NCI-H1436 (cell line): ENCODE data around the gene MBOAT7.
"Not testable (repeated sequence)": the region's sequence is repeated elsewhere in the genome, so short reads cannot be mapped to it uniquely, and the experiment has no call there.

ENCODE experiments used
- DNase-seq: peaks from one replicate; lab custom pipeline; 2025; lab: John Stamatoyannopoulos, UW

The MBOAT7 gene

DNA sequence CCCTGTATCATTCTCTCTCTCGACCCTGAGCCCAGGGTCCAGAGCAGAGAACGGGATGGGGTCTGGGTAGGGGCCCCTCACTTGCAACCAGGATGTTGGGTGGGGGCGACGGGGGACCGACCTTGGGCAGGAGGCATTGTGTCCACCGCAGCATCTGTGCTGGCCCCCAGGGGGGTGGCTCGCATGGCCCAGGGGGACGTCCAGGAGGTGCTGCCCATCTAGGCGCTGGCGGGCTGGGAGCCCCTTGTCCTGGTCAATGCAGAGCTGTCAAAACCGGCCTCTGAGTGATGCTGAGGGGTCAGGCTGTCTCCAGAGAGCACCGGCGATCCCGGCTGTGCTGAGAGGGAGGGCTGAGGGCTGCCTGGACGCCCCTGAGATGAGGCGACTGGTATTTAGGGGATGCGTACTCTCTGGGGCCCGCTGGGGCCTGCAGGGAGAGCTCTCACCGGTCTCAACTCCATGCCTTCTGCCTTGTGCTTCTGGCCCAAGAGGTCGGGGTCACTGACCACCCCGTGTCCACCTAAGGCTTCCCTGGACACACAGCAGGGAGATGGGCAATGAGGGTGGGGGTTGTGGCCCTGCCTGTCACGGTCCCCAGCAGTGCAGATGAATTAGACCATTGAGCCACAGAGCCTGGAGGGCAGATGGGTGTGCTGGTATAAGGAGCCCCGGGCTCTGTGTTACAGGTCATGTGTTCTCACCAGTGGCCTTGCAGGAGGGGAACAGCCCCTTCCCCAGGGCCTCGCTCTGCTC lies 19.9 kb upstream of the MBOAT7 start:
- DNase-seq = no peak

DNA sequence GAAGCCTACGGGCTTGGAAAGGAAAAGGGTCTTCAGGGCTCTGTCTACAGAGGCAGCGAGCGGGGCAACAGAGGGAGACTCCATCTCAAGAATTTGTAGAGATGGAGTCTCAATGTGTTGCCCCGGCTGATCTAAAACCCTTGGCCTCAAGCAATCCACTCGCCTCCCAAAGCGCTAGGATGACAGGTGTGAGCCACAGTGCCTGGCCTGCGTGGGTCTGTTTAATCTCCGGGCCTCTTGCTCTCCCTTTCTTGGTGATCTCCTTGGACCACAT lies 19.3 kb upstream of the MBOAT7 start:
- DNase-seq = no peak

DNA sequence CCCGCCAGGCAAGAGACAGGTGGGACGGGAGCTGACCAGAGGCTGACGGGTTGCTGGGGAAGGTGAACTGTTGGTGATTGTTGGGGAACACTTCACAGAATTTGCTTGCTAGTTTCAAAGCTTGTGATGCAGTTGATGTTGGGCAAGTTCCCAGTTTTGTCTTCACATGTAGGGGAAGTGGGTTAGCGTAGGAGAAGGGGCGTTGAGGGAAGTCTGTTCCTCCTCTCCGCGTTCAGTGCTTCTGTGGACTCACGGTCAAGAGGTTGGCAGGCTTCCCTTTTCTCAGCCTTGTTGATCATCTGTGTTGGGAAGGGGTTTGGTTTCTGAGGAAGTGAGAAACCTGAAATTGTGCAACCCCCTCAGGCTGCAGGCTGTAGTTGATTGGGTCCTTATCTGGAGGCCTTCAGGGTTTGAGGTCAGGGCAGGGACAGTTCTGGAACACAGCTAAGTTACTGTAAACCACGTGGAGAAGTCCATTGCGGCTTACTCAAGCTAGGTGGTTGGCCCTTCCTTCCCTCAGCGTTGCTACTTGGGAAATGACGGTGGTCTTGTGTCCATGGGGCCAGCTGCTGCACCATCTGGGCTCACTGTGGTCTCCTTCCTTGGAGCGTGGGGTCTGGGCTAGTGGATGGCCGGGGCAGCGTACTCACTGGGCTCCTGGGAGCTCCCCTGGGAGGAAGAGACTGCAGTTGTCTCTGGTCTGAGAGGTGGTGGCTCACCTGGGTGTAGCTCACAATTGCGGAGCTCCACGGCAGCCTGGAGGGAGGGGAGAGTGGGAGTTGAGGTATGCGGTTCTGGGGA lies 18.8 kb upstream of the MBOAT7 start:
- no peak for DNase-seq

DNA sequence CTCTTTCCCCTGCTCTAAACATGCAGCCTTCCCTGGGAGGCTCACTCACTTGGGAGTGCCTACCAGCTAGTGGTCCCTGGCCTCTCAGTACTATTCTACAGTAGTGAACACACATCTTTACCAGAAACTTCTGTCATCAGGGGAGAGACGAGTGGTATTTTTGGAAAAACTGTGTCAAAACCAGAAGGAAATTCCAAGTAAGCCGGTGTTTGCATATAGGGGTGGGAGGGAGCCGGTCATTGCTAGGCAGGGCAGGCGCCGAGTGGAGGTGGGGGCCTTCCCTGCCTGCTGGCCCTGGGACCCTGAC lies 18.2 kb upstream of the MBOAT7 start:
- no peak for DNase-seq

DNA sequence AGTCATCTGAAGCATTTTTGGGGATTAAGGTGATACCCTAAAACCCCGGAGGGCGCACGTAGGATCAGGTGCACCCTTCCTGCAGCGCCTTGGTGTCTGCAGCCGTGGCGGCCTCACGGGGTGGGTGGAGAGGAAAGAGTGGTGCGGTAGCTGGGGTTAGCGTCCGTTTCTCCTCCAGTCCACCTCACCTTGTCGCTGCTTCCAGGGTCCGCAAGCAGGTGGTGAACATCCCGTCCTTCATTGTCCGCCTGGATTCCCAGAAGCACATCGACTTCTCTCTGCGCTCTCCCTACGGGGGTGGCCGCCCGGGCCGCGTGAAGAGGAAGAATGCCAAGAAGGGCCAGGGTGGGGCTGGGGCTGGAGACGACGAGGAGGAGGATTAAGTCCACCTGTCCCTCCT lies 17.8 kb upstream of the MBOAT7 start:
- DNase-seq = not testable (repeated sequence)

DNA sequence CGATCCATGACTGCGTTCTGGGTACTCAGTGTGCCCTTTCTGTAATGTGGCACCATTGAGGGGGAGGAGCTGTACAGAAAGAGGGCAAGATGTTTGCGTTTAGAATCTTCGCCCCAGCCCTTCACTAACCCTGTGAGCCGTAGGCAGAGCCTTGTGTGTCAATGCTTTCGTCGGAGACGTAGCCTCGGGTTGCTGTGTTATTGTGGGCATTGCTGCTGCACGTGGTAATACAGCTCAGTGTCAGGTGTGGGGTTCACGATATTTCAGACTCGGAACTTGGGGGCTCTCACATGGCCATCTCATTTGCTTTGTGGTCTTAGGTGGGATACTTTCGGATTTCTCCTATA lies 17.4 kb upstream of the MBOAT7 start:
- no peak for DNase-seq

DNA sequence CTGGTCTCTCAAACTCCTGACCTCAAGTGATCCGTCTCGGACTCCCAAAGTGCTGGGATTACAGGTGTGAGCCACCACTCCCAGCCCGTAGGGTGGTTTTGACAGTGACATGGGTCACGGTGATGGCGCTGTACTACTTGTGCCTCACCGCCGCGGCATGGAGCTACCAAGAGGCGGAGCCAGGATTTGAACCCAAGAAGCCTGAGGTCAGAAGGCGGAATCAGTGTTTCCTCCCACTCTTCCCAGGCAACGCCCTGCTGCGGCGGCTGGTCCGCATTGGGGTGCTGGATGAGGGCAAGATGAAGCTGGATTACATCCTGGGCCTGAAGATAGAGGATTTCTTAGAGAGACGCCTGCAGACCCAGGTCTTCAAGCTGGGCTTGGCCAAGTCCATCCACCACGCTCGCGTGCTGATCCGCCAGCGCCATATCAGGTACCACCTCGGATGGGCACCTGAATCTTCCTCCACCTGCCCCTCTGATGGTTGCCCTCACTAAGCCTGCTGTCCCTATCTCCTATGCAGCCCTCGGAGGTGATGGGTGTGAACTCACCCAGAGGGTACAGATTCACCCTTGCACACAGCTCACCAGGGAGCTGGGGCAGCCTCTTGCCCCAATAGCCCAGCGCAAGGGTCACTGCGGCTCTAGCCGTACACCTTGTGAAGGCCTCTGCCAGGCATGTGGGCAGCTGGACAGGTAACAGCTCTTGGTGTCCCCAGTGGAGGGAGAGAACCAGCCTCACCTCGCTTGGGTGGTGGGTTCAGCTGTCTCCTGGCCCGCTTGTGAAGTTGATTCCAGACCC lies 16.9 kb upstream of the MBOAT7 start:
- DNase-seq = no peak

DNA sequence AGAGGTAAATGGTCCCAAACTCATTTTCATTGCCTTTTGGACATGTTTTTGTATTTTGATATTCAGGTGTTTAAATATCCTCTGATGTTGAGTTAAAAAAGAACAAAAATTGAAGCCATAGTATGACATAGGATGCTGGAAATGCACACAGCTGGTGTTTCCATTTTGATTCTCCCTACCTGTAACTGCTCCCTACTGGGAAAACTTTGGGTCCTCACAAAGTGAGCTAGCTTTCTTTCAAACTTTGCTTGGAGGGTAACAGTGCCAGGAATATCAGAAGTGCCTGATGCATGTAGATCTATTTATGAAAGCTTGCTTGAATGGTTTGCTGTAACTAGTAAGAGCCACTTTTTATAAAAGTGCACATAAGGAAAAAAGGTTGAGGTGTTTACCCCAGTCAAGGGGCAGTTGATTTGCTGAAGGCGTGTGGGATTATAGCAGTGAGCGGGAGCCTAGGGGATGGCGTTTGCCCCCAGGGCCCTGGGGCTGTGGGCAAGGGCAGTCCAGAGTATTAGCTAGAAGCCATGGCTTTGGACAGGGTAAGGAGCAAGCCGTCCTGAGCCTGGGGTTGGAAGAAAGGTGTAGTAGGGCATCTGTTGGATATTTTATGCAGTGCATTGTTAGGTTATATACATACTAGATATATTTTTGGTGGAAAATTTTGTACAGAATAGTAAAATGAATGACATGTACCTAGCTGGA lies 15.5 kb upstream of the MBOAT7 start:
- DNase-seq = no peak

DNA sequence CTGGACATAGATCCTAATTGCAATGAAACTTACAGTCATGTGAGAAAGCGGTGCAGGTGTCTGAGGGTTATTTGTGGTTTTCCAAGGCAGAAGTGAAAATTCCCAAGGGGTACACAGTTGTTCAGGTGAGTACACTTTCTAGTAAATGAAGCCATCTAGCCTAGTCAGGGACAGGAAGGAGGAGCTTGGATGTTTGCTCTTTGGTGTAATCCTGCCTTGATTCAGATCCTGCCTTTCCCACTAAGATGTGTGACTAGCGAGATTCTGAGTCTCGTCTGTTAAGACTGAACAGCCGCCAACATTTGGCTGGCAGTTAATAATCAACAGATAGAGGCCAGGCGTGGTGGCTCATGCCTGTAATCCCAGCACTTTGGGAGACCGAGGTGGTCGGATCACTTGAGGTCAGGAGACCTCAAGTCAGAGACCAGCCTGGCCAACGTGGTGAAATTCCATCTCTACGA lies 13.8 kb upstream of the MBOAT7 start:
- no peak for DNase-seq

DNA sequence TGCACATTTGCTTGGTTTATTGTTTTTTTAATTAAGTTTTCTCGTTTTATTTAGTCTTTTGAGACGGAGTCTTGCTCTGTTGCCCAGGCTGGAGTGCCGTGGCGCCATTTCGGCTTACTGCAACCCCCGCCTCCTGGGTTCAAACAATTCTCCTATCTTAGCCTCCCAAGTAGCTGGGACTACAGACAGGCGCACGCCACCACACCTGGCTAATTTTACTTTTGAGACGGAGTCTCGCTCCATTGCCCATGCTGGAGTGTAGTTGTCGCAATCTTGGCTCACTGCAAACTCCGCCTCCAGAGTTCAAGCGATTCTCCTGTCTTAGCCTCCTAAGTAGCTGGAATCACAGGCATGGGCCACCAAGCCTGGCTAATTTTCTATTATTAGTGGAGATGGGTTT lies 12.6 kb upstream of the MBOAT7 start:
- DNase-seq = no peak

DNA sequence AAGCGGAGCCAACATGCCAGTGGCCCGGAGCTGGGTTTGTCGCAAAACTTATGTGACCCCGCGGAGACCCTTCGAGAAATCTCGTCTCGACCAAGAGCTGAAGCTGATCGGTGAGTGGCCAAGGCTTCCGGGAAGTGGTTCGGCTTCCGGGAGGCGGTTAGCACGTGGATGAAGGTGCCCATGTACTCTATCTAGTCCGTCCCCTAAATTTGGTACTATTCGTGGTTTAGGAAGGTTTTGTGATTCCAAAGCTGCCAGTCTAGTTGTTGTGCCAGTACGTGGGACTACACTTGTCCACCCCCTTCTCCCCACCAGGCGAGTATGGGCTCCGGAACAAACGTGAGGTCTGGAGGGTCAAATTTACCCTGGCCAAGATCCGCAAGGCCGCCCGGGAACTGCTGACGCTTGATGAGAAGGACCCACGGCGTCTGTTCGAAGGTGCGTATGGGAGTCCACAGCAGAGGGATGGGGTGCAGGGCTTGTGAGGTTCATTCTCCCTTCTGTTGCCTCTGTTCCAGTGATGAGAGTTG lies 11.9 kb upstream of the MBOAT7 start:
- no peak for DNase-seq

DNA sequence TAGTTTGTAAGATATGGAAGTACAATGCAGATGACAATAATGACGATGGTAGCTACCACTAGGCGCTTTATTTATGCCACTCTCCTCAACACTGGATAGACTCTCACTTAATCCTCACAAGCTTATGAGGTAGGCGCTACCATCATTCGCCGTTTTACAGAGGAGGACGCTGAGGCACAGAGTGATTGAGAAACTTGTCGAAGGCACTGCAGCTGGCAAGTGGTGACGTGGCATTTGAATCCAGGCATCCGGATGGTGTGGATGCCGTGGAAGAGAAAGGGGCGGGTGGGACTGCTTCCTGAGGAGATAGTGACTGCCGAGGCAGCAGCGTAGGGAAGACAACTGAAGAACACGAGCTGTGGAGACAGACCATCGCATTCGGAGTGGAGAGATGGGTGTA lies 10.0 kb upstream of the MBOAT7 start:
- DNase-seq = no peak

DNA sequence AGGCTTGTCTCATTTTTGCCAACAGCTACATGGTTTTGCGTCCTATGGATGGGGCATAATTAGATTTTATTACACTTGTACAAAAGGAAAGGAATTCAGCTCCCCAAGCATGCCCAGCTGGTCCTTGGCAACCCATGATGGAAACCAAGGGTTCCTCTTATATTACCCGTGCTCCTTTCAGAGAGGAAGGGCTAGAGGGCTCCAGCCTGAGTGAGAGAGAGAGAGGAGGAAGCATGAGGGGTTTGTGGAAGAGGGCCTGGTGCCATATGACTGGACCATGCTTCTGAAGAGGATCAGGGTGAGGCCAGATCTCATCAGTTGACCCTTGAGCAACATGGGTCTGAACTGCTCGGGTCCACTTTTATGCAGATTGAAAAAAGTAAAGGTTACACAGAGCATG lies 7.7 kb upstream of the MBOAT7 start:
- no peak for DNase-seq

DNA sequence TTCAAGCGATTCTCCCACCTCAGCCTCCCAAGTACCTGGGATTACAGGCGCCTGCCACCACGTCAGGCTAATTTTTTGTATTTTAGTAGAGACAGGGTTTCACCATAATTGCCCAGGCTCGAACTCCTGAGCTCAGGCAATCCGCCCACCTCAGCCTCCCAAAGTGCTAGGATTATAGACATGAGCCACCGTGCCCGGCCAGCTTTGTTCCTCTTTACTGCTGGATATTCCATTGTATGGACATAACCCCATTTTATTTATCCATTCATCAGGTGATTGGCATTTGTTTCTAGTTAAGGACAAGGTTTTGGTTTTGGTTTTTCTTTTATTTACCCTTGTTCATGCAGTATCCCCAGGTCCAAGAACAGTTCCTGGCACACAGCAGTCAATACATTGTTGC lies 7.2 kb upstream of the MBOAT7 start:
- DNase-seq = no peak

DNA sequence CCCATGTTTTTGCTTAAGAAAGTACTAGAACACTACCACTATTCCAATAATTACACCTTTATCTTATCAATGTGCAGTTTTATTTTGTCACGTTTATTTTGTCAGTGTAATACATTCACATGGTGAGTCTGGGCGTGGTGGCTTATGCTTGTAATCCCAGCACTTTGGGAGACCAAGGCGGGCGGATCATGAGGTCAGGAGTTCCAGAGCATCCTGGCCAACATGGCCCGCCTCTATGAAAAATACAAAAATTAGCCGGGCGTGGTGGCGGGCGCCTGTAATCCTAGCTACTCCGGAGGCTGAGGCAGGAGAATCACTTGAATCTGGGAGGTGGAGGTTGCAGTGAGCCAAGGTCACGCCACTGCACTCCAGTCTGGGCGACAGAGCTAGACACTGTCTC lies 5.1 kb upstream of the MBOAT7 start:
- DNase-seq = not testable (repeated sequence)

DNA sequence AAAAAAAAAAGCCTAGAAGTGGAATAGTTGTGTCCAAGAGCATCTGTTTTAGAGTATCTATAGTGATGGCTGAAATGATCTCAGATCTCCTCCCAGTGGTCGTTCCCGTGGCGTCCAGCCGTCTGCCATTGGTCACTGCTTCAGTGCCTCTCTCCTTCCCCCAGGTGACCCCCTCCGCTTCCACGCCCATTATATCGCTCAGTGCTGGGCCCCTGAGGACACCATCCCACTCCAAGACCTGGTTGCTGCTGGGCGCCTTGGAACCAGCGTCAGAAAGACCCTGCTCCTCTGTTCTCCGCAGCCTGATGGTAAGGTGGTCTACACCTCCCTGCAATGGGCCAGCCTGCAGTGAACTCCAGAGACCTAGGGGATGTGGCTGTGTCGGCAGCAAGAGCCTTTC lies 3.6 kb upstream of the MBOAT7 start:
- DNase-seq = no peak

DNA sequence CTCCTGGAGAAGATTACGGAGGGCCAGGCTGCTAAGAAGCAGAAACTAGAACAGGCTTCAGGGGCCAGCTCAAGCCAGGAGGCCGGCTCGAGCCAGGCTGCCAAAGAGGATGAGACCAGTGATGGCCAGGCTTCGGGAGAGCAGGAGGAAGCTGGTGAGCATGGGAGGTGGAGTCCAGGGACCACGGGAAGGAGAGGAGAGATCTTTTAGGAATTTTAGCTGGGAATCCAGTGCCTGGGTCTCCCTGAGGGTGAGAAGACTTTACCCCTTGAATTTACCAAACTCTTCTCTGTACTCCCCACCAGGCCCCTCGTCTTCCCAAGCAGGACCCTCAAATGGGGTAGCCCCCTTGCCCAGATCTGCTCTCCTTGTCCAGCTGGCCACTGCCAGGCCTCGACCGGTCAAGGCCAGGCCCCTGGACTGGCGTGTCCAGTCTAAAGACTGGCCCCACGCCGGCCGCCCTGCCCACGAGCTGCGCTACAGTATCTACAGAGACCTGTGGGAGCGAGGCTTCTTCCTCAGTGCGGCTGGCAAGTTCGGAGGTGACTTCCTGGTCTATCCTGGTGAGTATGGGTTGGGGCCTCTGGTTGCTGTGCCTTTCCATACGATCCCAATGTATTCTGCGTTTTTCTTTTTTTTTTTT lies 2.6 kb upstream of the MBOAT7 start:
- DNase-seq = no peak

DNA sequence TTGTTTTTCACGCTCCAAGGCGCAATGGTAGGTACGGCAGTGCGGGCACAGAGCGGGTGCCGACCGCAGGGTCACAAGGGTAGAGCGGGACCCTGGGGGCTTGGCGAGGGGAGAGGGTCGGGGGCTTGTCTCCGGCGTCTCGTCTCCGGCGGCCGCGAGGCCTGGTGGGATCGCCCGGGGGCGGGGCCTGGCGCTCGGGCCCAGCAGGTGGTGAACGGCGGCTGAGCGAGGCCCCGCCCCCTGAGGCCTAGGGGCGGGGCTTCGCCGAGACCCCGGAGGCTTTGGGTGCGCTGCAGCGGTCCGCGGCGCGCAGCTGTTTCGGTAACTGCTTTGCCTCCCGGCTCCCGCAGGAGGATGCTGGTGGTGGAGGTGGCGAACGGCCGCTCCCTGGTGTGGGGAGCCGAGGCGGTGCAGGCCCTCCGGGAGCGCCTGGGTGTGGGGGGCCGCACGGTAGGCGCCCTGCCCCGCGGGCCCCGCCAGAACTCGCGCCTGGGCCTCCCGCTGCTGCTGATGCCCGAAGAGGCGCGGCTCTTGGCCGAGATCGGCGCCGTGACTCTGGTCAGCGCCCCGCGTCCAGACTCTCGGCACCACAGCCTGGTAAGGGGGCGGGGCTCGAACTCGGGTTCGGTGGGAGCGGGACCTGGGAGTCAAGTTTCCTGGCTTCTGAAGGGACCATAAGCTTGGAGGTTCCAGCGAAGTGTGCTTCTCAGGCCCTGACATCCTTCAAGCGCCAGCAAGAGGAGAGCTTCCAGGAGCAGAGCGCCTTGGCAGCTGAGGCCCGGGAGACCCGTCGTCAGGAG lies 1.8 kb upstream of the MBOAT7 start, which contains the start of gene TSEN34:
Gene TSEN34 (plus strand): TSS at position 298 of the 800 bp plus-strand sequence. CDS start 57 bp downstream, at position 355.
- peak; percentile 89 for DNase-seq

DNA sequence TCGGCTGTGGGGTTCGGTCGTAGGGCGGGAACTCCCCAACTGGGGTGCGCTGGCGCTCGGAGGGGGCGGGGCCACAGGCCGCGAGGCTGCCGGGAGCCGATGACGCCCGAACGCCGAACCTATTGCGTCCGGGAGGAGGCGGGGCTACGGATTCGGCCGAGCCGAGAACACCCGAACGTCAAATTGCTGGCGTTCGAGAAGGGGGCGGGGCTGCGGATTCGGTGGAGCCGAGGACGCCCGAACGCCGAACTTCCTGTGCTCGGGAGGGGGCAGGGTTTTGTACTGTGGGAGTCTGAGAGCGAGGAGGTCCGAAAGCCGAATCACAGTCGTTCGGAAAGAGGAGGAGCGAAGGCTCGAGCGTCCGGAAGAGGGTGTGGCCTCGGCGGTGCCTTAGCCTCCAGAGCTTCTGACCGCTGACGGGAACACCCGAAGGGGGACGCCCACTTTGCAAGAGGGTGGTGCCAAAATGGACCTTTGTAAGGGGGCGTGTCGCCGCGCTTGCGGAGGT lies 1.2 kb upstream of the MBOAT7 start:
- peak; percentile 100 for DNase-seq

DNA sequence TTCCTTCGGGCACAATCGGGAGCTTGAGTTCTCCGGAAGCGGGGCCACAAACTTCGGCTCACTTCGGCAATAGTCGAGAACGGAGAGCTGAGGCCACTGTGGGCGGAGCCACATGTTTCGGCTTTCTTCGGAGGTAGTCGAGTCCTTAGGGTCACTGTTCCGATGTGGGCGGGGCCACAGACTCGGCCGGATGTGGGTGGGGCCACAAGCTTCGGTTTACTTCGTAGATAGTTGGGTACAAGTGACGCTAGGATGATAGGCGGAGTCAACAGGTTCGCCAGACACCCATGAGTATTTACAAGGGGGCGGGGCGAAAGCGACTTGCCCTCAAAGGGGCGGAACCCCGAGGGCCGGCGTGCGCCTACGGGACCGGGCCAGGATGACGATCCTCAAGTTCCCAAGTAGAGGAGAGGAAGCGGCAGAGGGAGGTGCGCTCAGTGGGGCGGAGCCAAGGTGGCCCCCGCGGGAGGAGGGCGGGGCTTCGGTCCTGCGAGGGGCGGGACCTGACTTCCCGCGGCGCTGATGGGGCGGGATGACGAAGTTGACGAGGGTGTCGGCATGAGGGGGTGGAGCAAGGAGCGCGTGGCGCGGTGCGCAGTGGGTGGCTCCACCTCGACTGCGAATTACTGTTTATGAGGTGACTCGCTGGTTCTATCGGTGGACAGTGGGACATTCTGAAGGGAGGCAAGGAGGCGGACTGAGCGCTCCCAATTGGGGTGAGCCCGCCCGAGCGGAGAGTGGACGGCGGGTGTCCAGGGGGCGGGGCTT lies 539 bp upstream of the MBOAT7 start:
- DNase-seq = peak; percentile 100
